Measurements from ENCODE around the gene C10orf67.
A peak's percentile ranks its signal among the peaks of the same experiment; 100 is the strongest.

Gene C10orf67

DNA sequence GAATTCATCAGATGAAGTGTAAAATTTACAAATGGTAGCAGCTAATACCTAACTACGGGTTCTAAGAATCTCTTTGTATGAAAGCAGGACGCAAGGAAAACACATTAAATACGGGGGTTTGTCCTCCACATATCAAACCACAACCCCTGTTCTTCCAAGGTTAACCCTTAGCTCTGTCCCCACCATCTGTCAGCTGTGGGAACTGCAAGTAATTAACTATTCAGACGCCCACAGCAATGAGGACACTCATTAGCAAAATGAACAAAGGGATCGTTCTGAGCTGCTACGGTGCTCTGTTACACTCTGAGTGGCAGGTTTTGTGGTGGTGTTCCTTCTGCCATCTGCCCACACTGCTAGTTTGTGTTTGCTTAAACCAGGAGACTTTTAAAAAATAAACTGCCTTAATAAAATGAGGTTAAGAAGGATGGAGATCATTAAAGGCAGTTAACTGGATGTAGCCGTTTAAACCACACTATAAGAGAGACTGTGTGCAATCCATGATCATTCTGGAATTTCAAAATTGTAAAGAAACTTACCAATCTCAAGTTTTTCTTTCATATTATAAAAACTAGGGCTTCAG is 51.4 kb downstream of the C10orf67 start:
- Histone ChIP-seq H3K27me3 (ENCODE audit: control insufficient read depth, low read length) (peaks cover 13% of the 10 kb centered on the region), H4K20me1 (ENCODE audit: control insufficient read depth, insufficient read depth, low read depth, low read length) (no peaks in the 10 kb centered on the region), H3K4me3 (ENCODE audit: low read length) (no peak overlapping the region), H3K79me2 (ENCODE audit: control insufficient read depth, low read length) (no peaks in the 10 kb centered on the region), H3K36me3 (ENCODE audit: control insufficient read depth, low read length) (no peaks in the 10 kb centered on the region), H3K4me1 (ENCODE audit: control insufficient read depth, low read length) (no peaks in the 10 kb centered on the region), H3K9me3 (ENCODE audit: control insufficient read depth, insufficient read depth, low read length) (no peaks in the 10 kb centered on the region), H3K27ac (ENCODE audit: low read depth, low read length) (no peak overlapping the region), H3K9me2 (replicated peaks; ENCODE audit: control insufficient read depth, low read length) (no peaks in the 10 kb centered on the region), H3K4me2 (ENCODE audit: low read length) (0 out of 2 replicates have a peak overlapping the region, but pooled peaks have one; percentile 2), H3F3A (ENCODE audit: control insufficient read depth, insufficient read depth) (no peaks in the 10 kb centered on the region)
- TF ChIP-seq, protein P1, sequence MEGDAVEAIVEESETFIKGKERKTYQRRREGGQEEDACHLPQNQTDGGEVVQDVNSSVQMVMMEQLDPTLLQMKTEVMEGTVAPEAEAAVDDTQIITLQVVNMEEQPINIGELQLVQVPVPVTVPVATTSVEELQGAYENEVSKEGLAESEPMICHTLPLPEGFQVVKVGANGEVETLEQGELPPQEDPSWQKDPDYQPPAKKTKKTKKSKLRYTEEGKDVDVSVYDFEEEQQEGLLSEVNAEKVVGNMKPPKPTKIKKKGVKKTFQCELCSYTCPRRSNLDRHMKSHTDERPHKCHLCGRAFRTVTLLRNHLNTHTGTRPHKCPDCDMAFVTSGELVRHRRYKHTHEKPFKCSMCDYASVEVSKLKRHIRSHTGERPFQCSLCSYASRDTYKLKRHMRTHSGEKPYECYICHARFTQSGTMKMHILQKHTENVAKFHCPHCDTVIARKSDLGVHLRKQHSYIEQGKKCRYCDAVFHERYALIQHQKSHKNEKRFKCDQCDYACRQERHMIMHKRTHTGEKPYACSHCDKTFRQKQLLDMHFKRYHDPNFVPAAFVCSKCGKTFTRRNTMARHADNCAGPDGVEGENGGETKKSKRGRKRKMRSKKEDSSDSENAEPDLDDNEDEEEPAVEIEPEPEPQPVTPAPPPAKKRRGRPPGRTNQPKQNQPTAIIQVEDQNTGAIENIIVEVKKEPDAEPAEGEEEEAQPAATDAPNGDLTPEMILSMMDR (IDR thresholded peaks at IDR 0.05; ENCODE audit: low read depth, low read length, poor library complexity, severe bottlenecking): peak; percentile 71
- TF ChIP-seq EZH2phosphoT487 (IDR thresholded peaks at IDR 0.05; ENCODE audit: borderline replicate concordance, low read length): no peak

DNA sequence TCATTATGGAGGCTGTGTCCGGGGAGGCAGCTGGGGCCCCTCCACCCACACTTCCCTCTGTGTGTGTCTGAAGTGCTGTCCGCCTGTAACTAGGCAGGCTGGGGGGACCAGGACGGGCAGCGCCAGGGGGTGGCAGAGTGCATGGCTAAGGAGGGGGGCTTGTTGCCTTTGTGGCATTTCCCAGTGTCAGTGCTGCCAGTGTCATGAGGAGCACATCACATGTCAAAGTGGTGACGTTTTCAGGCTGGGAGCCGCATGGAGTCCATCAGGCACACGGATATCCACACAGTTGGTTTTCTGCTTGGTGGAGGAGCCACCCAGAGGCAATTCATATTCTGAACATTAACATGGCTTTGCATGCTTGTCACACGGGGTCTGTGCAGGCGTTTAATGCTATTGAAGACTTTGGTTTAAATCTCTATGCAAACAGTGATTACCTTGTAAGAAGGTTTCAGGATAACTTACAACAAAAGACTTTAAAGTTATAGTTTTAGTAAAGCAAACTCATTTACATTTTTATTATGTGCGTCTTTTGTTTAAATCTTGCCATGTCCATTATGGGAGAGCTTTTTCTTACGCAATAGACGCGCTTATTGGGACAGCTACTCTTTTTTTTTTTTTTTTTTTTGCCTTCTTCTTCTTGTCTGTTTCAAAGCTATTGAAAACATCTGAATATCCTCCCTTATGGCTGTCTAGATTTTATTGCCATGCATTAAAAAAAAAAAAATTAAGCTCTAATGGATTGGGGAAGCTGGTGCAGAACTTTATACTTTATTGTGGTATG is 52.9 kb downstream of the C10orf67 start:
- no peak overlapping the region for H3K4me2 ChIP-seq (ENCODE audit: low read length)
- H3K36me3 ChIP-seq (ENCODE audit: control insufficient read depth, low read length): no peaks in the 10 kb centered on the region
- H3K9me2 ChIP-seq (replicated peaks; ENCODE audit: control insufficient read depth, low read length): no peaks in the 10 kb centered on the region
- H3F3A ChIP-seq (ENCODE audit: control insufficient read depth, insufficient read depth): no peaks in the 10 kb centered on the region
- no peaks in the 10 kb centered on the region for H3K9me3 ChIP-seq (ENCODE audit: control insufficient read depth, insufficient read depth, low read length)
- no peaks in the 10 kb centered on the region for H3K79me2 ChIP-seq (ENCODE audit: control insufficient read depth, low read length)
- H3K4me1 ChIP-seq (ENCODE audit: control insufficient read depth, low read length): no peaks in the 10 kb centered on the region
- no peaks in the 10 kb centered on the region for H4K20me1 ChIP-seq (ENCODE audit: control insufficient read depth, insufficient read depth, low read depth, low read length)
- H3K27me3 ChIP-seq (ENCODE audit: control insufficient read depth, low read length): peaks cover 13% of the 10 kb centered on the region
- no peak for TF ChIP-seq EZH2phosphoT487 (IDR thresholded peaks at IDR 0.05; ENCODE audit: borderline replicate concordance, low read length)
- TF ChIP-seq, protein P1 (IDR thresholded peaks at IDR 0.05; ENCODE audit: low read depth, low read length, poor library complexity, severe bottlenecking): no peak
- H3K27ac ChIP-seq (ENCODE audit: low read depth, low read length): no peak overlapping the region
- H3K4me3 ChIP-seq (ENCODE audit: low read length): no peak overlapping the region

DNA sequence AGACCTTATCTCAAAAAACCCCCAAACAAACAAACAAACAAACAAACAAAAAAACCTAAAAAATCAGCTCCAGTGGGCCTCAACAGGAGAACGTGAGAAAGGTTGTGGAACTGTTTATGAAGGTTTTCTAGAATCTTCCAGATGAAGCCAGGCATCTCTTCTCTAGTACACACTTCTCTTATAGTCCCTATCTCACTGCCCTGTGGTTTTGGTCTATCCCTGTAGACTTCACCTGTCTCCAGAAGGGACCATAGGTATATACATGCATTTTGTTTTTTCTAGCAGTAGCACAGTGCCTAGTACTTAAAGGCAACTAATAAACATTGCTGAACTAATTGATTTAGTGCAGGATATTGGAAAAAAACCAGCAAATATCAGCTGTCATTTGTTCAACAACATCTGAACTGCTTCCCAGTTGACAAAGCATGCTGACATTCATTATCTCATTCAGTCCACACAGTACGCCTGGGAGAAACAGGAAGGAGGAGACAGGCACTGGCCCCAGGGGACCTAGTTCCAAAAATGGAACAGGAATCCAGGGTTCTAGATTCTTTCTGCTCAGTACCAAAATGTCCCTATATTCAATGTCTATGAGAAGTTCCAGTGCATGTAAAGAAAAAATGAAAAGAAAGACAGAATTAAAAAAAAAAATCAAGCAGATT is 59.8 kb downstream of the C10orf67 start:
- H3K9me3 ChIP-seq (ENCODE audit: control insufficient read depth, insufficient read depth, low read length): no peaks in the 10 kb centered on the region
- H3K9me2 ChIP-seq (replicated peaks; ENCODE audit: control insufficient read depth, low read length): no peaks in the 10 kb centered on the region
- peaks cover 5% of the 10 kb centered on the region; the same call in 1 of the 2 replicates for H3K27me3 ChIP-seq (ENCODE audit: control insufficient read depth, low read length)
- no peak for TF ChIP-seq EZH2phosphoT487 (IDR thresholded peaks at IDR 0.05; ENCODE audit: borderline replicate concordance, low read length)
- TF ChIP-seq, protein P1 (IDR thresholded peaks at IDR 0.05; ENCODE audit: low read depth, low read length, poor library complexity, severe bottlenecking): no peak
- H3K4me3 ChIP-seq (ENCODE audit: low read length): no peak overlapping the region
- H3K36me3 ChIP-seq (ENCODE audit: control insufficient read depth, low read length): no peaks in the 10 kb centered on the region
- H3K79me2 ChIP-seq (ENCODE audit: control insufficient read depth, low read length): no peaks in the 10 kb centered on the region
- H3F3A ChIP-seq (ENCODE audit: control insufficient read depth, insufficient read depth): no peaks in the 10 kb centered on the region
- no peaks in the 10 kb centered on the region for H4K20me1 ChIP-seq (ENCODE audit: control insufficient read depth, insufficient read depth, low read depth, low read length)
- no peaks in the 10 kb centered on the region for H3K4me1 ChIP-seq (ENCODE audit: control insufficient read depth, low read length)
- no peak overlapping the region for H3K27ac ChIP-seq (ENCODE audit: low read depth, low read length)
- H3K4me2 ChIP-seq (ENCODE audit: low read length): no peak overlapping the region
